Measurements from ENCODE around the gene MGRN1.
"Not testable (repeated sequence)": the region's sequence is repeated elsewhere in the genome, so short reads cannot be mapped to it uniquely, and the experiment has no call there.

Gene MGRN1

DNA sequence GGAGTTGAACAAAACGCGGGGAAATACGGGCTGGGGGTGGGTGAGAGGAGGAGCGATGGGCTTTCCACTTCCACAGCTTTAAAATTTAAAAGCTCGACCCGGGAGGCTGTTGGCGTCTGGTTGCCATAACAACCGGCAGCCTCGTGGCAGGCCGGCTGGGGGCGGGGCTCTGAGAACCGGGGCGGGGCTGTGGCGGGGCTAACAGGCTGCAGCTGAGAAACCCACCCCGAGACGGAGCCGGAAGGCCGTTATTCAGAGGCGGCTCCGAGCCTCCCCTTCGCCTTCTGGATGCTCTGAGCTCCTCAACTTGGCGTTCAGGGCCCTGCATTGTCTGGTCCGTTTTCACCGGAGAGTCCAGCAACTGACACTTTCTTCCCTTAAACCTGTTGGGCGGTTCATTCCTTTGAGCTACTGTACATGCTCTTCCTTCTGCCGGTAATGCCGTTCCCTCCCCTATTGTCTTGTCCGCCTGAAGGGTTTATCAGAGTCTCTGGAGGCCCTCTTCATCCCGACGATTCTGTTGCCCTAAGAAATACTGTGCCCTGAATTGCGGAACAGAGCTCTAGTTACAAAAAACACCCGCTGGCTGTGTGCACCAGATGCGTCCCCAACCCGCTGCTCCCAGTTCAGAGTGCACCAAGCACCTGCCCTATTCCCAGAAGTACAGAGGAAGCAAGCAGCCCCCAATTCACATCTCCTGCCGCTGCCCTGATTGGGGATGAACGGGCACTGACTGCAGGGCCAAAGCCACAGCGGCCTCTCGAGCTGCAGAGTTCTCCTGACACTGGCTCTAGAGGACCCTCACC lies 110.3 kb downstream of the MGRN1 start:
- Histone ChIP-seq H3K4me3 (ENCODE audit: low read depth in 1 of 2, low read length in 2 of 2) (peak overlapping the region; percentile 89 to 94), H2AFZ (ENCODE audit: low read depth, low read length) (peak overlapping the region; percentile 97), H3K9ac (ENCODE audit: low read depth, low read length) (peak overlapping the region; percentile 85), H3K36me3 (ENCODE audit: insufficient read depth, low read length) (peaks cover 7% of the 10 kb centered on the region; the same call in 1 of the 2 replicates), H3K27me3 (ENCODE audit: insufficient read depth, low read length, poor library complexity) (no peaks in the 10 kb centered on the region), H3K9me3 (ENCODE audit: insufficient read depth, low read length, severe bottlenecking) (no peaks in the 10 kb centered on the region), H4K20me1 (ENCODE audit: insufficient read depth, low read length) (no peaks in the 10 kb centered on the region), H3K4me1 (ENCODE audit: insufficient read depth, low read length) (peaks cover 32% of the 10 kb centered on the region), H3K27ac (ENCODE audit: low read length) (peak overlapping the region; percentile 81), H3K79me2 (ENCODE audit: insufficient read depth, low read length) (peaks cover 22% of the 10 kb centered on the region), H3K4me2 (ENCODE audit: insufficient read depth, low read length) (peak overlapping the region; percentile 99)
- TF ChIP-seq, protein P1, sequence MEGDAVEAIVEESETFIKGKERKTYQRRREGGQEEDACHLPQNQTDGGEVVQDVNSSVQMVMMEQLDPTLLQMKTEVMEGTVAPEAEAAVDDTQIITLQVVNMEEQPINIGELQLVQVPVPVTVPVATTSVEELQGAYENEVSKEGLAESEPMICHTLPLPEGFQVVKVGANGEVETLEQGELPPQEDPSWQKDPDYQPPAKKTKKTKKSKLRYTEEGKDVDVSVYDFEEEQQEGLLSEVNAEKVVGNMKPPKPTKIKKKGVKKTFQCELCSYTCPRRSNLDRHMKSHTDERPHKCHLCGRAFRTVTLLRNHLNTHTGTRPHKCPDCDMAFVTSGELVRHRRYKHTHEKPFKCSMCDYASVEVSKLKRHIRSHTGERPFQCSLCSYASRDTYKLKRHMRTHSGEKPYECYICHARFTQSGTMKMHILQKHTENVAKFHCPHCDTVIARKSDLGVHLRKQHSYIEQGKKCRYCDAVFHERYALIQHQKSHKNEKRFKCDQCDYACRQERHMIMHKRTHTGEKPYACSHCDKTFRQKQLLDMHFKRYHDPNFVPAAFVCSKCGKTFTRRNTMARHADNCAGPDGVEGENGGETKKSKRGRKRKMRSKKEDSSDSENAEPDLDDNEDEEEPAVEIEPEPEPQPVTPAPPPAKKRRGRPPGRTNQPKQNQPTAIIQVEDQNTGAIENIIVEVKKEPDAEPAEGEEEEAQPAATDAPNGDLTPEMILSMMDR (IDR thresholded peaks at IDR 0.05; ENCODE audit: borderline replicate concordance, extremely low read depth, low read length, poor library complexity, severe bottlenecking): no peak
- TF ChIP-seq EZH2 (IDR thresholded peaks at IDR 0.05; ENCODE audit: borderline replicate concordance, low read depth, low read length, severe bottlenecking): no peak
- ATAC-seq (ENCODE audit: insufficient read depth, low read depth) (peak; percentile 83), DNase-seq (peak; percentile 96)

DNA sequence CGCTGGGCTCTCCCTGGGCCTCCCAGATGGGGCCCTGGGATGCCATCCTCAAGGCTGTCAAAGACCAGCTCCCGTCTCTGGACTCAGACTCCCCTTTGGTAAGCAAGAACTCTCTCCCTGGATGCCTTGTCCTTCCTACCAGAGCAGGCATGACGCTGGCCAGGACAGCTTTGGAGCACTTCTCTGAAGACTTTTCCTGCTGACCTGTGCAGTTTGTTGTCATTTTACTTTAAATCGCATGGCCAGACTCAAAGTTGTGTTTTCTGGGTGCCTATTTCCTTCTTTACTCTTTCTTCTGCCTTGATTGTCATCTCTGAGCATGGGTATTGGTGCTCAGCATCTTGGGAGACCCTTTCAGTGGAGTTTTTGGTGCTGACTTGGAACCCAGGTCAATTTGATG lies 111.9 kb downstream of the MGRN1 start:
- Histone ChIP-seq H3K4me2 (ENCODE audit: insufficient read depth, low read length) (no peak overlapping the region), H3K9me3 (ENCODE audit: insufficient read depth, low read length, severe bottlenecking) (no peaks in the 10 kb centered on the region), H3K4me3 (ENCODE audit: low read depth in 1 of 2, low read length in 2 of 2) (no peak overlapping the region), H3K4me1 (ENCODE audit: insufficient read depth, low read length) (peaks cover 32% of the 10 kb centered on the region), H3K79me2 (ENCODE audit: insufficient read depth, low read length) (peaks cover 21% of the 10 kb centered on the region), H3K36me3 (ENCODE audit: insufficient read depth, low read length) (0 out of 2 replicates have a peak, but pooled peaks cover 3% of the 10 kb centered on the region), H2AFZ (ENCODE audit: low read depth, low read length) (no peak overlapping the region), H3K27ac (ENCODE audit: low read length) (no peak overlapping the region), H3K27me3 (ENCODE audit: insufficient read depth, low read length, poor library complexity) (no peaks in the 10 kb centered on the region), H3K9ac (ENCODE audit: low read depth, low read length) (no peak overlapping the region), H4K20me1 (ENCODE audit: insufficient read depth, low read length) (no peaks in the 10 kb centered on the region)
- TF ChIP-seq EZH2 (IDR thresholded peaks at IDR 0.05; ENCODE audit: borderline replicate concordance, low read depth, low read length, severe bottlenecking): no peak
- TF ChIP-seq, protein P1 (IDR thresholded peaks at IDR 0.05; ENCODE audit: borderline replicate concordance, extremely low read depth, low read length, poor library complexity, severe bottlenecking): no peak
- ATAC-seq (ENCODE audit: insufficient read depth, low read depth): no peak
- DNase-seq: no peak

DNA sequence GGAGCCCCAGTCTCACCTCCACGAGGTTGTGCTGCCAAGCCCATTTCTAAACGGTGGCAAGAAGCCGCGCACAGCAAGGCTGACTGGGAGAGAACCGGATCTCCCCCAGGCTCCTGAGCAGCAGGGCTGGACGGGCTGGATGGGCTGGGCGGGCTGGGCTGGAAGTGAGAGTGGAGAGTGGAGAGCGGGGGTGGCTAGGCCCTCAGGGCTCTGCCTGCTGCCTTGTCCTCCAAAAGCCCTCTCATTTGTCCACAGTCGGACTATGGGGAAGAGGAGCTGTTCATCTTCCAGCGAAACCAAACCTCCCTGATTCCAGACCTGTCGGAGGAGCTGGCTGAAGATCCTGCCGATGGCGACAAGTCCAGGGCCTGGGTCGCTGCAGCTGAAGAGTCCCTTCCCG lies 112.9 kb downstream of the MGRN1 start:
- Histone ChIP-seq H3K27me3 (ENCODE audit: insufficient read depth, low read length, poor library complexity) (no peaks in the 10 kb centered on the region), H3K9ac (ENCODE audit: low read depth, low read length) (no peak overlapping the region), H3K4me3 (ENCODE audit: low read depth in 1 of 2, low read length in 2 of 2) (no peak overlapping the region), H3K36me3 (ENCODE audit: insufficient read depth, low read length) (no peaks in the 10 kb centered on the region), H3K4me1 (ENCODE audit: insufficient read depth, low read length) (peaks cover 26% of the 10 kb centered on the region), H3K79me2 (ENCODE audit: insufficient read depth, low read length) (peaks cover 13% of the 10 kb centered on the region), H3K9me3 (ENCODE audit: insufficient read depth, low read length, severe bottlenecking) (no peaks in the 10 kb centered on the region), H2AFZ (ENCODE audit: low read depth, low read length) (no peak overlapping the region), H3K27ac (ENCODE audit: low read length) (no peak overlapping the region), H4K20me1 (ENCODE audit: insufficient read depth, low read length) (no peaks in the 10 kb centered on the region), H3K4me2 (ENCODE audit: insufficient read depth, low read length) (no peak overlapping the region)
- DNase-seq (no peak), ATAC-seq (ENCODE audit: insufficient read depth, low read depth) (no peak)
- TF ChIP-seq, protein P1 (IDR thresholded peaks at IDR 0.05; ENCODE audit: borderline replicate concordance, extremely low read depth, low read length, poor library complexity, severe bottlenecking): no peak
- no peak for TF ChIP-seq EZH2 (IDR thresholded peaks at IDR 0.05; ENCODE audit: borderline replicate concordance, low read depth, low read length, severe bottlenecking)

DNA sequence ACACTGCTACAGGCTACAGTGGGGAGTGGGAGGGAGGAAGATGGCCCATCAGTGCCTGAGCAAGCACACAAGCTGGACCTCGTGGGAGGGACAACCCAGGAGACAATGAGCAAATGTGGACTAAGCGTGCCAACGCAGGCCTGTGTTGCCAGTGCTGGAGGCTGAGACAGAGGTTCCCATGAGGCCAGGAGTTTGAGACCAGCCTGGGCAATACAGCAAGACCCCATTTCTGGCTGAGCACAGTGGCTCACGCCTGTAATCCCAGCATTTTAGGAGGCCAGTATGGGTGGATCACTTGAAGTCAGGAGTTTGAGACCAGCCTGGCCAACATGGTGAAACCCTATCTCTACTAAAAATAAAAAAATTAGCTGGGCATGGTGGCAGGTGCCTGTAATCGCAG lies 113.7 kb downstream of the MGRN1 start:
- H3K27ac ChIP-seq (ENCODE audit: low read length); H3K4me2 ChIP-seq (ENCODE audit: insufficient read depth, low read length); H3K27me3 ChIP-seq (ENCODE audit: insufficient read depth, low read length, poor library complexity); H3K79me2 ChIP-seq (ENCODE audit: insufficient read depth, low read length); DNase-seq; H3K4me3 ChIP-seq (ENCODE audit: low read depth in 1 of 2, low read length in 2 of 2); H4K20me1 ChIP-seq (ENCODE audit: insufficient read depth, low read length); H3K9ac ChIP-seq (ENCODE audit: low read depth, low read length); ATAC-seq (ENCODE audit: insufficient read depth, low read depth); H3K36me3 ChIP-seq (ENCODE audit: insufficient read depth, low read length); H2AFZ ChIP-seq (ENCODE audit: low read depth, low read length); H3K9me3 ChIP-seq (ENCODE audit: insufficient read depth, low read length, severe bottlenecking): not testable (repeated sequence)
- peaks cover 18% of the 10 kb centered on the region for H3K4me1 ChIP-seq (ENCODE audit: insufficient read depth, low read length)
